Measurements from ENCODE around the gene TRIO. TPM values are rescaled to one million over a fixed set of nuclear protein-coding genes. Genes with fewer than 3 reads are reported as not detected.
"Not testable (repeated sequence)": the region's sequence is repeated elsewhere in the genome, so short reads cannot be mapped to it uniquely, and the experiment has no call there.

TRIO gene
- total RNA-seq, 1 donor from 2014 or later, result 89.8 TPM

DNA sequence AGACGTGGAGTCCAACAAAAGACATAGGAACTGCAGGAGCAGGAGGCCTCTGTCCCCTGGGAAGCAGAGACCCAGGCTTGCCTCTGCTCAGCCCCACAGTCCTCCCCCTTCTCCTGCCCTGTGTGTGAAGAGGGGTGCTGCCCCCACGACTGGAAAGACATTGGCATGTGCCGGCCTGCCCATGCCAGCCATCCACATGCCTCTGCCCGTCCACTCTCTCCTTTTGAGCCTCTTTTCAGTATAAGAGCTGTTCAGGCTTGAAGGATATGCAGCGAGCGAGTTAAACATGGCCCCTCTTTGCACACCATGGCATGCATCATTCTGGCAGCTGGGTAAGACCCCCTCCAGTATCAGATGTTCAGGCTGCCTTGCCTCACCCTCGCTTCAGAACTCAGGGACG is 278.7 kb downstream of the TRIO start:
- no peak for DNase-seq (ENCODE audit: low spot score)

DNA sequence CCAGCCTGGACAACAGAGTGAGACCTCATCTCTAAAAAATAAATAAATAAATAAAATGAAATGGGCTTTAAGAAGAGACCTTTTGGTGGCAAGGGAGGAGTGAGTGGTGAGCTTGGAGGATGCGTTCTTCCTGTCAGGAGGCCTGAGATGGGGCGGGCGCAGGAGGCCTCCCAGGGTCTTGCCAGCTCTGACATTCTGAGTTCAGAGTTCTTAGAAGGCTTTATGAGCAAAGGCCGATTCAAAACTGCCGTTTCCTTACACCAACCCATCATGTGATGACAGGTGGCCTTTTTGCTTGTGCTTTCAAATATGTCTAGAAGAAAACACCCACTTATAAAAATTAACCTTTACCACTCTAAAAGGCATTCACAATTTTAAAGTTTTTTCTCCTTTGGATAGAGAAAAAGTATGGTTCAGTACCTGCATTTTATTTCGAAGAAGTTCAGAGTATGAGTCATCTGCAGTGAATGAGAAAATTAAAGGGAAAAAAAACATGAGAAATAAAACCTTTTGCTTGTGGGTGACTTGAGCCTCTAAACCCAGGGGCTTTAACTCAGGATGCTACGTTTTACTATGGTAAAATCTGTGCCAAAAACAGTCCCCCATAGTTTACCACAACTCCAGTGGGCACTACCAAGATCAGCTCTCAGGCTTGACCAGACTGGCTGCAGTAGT is 281.0 kb downstream of the TRIO start:
- DNase-seq (ENCODE audit: low spot score), result no peak
- intact Hi-C loops (cut with DNase I), result no loop called here

More for the DNA sequence above, 278.7 kb downstream of the TRIO start:
- intact Hi-C loops (cut with DNase I), result no loop called here

DNA sequence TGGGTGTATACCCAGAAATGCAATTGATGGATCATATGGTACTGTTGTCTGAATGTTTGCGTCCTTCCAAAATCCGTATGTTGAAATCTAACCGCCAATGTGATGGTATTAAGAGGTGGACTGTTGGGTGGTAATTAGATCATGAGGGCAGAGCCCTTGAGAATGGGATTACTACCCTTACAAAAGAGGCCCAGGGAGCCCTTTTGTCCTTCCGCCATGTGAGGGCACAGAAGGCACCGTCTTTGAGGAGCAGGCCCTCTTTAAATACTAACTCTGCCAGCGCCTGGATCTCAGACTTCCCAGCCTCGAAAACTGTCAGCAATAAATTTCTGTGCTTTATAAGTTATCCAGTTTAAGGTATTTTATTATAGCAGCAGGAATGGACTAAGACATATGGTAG is 282.4 kb downstream of the TRIO start:
- no peak for DNase-seq (ENCODE audit: low spot score)
- intact Hi-C loops (cut with DNase I), result no loop called here

DNA sequence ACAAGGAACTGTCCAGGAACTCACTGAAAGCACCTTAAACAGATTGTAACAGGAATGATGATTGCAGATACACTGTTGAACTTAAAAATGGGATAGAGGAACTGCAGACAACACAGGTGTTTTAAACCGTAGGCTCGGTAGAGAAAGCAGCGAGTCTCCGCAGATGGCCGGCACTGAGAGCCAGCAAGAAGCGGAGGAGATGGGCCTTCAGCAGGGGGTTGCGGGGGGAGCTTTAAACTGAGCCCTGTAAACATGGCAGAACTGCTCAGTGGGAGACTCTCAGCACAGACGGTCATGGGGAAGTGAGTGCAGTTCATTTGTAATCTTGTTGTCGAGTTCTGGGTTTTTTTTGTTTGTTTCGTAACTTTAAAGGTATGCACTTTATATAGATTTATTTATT is 283.4 kb downstream of the TRIO start:
- intact Hi-C loops (cut with DNase I), result no loop called here
- DNase-seq (ENCODE audit: low spot score), result no peak

DNA sequence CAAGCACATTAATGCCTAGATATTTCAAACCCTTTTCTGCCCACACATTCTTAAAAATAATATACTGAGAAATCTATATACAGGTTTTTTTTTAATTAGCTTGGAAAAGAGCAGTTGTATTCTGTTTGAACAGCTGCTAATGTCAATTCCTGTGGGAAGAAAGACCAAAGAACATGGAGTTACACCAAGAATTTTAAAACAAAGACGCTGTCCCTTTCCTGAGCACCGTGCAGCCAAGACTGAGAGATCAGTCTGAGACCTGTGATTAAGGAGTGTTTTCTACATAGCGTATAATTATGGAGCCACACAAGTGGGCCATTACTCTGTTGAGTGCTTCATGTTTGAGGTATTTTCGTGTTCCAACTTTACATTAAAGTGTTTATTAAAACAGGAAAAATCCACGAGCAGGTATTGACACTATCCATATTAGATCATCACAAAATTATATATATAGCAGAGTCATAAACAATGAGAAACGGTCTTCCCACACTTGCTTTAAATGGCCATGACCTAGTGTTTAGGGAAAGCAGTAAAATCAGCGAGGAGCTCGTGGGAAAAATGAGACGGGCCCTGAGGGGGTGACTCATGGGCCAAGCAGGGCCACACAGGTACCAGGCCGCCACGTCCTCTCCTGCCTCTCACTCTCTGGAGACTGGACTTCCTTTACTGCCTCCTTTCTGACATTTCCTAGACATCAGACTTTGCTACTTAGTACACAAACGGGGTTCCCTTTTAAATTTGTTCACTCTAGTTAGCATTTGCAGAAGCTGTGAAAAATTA is 285.4 kb downstream of the TRIO start:
- no peak for DNase-seq (ENCODE audit: low spot score)
- intact Hi-C loops (cut with DNase I), result no loop called here

DNA sequence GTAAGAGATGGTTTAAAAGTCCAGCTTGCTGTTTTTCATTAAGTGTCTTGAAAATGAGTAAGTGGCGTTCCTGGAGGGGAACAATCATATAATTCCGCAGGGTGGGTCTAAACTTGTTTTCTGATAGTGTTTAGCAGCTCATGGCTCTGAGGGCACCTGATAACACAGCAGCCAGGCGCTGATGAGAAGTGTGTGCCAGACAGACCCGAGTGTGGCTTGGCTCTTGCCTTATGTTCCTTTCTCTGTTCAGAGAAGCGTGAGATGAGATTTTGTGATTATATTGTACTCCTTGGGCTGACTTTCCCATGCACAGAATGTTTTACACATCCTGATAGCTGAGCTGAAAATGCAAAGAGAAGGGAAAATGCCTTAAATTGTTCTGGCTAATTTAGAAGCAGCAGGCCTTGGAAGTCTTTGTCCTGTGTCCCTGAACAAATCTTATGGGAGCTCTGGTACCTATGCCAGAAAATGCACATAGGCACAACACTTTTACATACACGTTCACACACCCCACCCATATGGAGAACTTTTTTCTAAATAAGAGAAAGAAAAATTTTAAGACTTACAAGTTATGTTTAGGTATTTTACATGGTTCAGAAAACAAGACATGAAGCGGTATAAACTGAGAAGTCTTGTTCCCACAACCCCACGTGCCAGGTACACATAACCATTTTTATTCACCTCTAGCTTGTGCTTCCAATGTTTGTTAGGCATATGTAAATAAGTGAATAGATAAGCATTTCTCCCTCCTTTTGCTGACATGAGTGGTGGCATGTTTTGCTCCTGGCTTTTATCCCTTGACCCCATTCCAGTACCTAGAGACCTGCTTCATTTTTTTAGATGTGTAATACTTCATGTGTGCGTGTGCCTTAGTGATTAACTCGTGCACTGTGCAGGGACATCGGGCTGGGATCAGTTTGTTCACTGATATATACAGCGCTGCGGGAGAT is 286.2 kb downstream of the TRIO start:
- intact Hi-C loops (cut with DNase I), result no loop called here
- no peak for DNase-seq (ENCODE audit: low spot score)

DNA sequence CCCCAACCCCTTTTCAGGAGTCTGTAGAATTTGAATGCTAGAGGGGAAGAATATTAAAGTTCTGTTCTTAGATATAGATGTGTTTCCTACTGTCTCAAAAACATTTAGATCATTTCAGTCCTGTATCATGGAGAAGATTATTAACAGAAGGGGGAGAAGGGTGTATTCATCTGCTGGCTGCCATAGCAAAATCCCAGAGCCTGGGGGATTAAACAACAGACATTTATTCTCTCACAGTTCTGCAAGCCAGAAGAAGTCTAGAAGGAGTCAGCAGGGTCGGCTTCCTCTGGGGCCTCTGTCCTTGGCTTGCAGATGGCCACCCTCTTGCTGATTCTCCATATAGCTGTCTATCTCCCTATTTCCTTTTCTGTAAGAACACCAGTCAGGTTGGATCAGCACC is 288.4 kb downstream of the TRIO start:
- intact Hi-C loops (cut with DNase I), result no loop called here
- DNase-seq (ENCODE audit: low spot score), result no peak

DNA sequence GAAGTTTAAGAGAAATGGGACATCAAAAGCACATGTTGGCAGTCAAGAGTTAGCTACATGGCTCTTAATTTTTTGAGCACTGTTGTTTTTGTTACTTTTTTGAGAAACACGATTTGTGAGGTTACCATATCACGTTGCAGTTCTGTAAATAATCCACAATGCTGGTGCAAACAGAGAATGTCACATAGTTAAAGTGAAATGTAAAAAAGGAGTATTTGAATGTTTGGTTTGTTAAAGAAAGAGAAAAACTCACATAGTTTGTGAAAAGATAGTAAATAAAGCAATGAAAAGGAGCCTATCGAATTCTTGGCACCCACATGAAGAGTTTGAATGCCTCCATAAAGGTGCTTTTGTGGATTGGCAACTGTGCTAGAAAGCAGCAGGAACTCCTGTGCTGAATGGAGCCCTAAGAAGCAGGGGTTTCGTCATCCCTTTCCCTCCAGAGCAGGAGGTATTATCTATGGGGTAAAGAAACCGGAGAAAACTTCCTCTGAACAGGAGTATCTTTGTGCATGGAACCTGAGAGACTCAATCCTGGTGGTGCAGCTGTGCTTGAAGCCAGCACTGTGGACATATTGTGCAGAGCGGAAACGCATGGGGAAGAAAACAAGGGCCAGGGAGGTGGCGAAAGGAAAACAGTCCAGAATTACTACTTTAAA is 289.9 kb downstream of the TRIO start:
- DNase-seq (ENCODE audit: low spot score), result no peak
- intact Hi-C loops (cut with DNase I), result no loop called here

DNA sequence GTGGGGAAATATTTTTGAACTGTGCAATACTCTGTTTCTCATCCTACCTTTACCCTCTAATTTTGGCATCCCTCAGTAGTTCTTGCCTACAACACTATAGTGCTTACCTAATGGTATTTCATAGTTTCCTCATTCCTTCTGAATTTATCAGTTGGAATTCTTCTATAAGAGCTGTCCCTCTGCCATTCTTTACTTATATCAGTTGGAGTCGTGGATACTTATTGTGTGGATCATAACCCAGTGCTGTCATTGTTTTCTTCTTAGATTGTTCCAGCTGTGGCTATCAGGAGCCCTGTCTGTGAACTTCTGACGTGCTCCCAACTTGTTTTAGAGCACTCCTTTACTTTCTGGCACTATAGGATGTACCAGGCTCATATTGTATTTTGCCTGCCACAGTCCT is 292.3 kb downstream of the TRIO start:
- DNase-seq (ENCODE audit: low spot score), result no peak
- intact Hi-C loops (cut with DNase I), result no loop called here

DNA sequence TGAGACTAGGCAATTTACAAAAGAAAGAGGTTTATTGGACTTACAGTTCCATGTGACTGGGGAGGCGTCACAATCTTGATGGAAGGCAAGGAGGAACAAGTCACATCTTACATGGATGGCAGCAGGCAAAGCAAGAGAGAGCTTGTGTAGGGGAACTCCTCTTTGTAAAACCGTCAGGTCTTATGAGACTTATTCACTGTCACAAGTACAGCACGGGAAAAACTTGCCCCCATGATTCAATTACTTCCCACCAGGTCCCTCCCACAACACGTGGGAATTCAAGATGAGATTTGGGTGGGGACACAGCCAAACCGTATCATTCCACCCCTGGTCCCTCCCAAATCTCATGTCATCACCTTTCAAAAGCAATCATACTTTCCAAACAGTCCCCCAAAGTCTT is 293.0 kb downstream of the TRIO start:
- DNase-seq (ENCODE audit: low spot score); intact Hi-C loops (cut with DNase I): not testable (repeated sequence)

DNA sequence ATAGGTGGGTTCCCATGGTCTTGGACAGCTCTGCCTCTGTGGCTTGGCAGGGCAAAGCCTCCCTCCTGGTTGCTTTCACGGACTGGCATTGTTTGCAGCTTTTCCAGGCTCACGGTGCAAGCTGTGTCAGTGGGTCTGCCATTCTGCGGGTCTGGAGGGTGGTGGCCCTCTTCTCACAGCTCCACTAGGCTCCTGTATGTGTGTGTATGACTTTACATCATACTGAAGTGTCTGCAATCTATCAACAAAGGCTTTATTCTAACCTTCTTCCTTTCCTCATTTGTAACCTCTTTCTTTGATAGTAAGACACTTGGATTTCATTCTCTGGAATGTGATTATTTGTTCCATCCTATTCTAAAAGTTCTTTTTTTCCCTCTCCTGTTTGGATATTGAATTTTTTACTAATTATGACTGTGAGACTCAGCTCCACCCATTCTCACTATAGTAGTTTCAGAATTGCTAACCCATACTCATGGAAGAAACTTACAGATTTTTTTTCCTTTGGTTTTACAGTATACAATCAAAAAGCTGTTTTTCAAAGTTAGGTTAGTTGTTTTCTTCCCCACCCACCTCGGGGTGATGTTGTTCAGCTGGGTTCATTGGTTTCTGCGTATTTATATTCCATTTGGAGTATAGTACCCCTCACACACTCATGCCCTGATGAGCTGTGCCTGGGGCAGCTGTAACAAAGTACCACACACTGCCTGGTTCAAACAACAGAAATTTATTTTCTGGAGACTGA is 293.8 kb downstream of the TRIO start:
- intact Hi-C loops (cut with DNase I), result no loop called here

DNA sequence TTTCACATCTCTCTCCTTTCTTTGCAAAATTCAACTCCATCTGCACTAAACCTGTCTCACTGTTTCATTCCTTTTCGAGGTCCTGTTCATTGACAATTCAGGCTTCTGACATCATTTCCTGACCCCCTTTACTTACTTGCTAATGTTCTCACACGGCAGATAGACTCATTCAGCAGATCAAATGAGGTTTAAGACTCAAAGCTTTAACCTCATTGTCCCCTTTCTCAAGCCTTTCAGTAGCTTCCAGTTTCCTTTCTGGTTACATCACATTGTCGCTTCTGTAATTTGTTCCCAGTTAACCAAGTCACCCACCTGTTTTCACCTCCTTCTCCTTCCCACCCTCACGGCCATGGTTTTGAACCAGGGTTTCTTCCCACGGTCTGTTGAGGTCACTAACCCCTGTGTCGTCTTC is 295.1 kb downstream of the TRIO start:
- DNase-seq (ENCODE audit: low spot score), result no peak
- intact Hi-C loops (cut with DNase I), result no loop called here

More for the DNA sequence above, 293.8 kb downstream of the TRIO start:
- DNase-seq (ENCODE audit: low spot score), result no peak

DNA sequence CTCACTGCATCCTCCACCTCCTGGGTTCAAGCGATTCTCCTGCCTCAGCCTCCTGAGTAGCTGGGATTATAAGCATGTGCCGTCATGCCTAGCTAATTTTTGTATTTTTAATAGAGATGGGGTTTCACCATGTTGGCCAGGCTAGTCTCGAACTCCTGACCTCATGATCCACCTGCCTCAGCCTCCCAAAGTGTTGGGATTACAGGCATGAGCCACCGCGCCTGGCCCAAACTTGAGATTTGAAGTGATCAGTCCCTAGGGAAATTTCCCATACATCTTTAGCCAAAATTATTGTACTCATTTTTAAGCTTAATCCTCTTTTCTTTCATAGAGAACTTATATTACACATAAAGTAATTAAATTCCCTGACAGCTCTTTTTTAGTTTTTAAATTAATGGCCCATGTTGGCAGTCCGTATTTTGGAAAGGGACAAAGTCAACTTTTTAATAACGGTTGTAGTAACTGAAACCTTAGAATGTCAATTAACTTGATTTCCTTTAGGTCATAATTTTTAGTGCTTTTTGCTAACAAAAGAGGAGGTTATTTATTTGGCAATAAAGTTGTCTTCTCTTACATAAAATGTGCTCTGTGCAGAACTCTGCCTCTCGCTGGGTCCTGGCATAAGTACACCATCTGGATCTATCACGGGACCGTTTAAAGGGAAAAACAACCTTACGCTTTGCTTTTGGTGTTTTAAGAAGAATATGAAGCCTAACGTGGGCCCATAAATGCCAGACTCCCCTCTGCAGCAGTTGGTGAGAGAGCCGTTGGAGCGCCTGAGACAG is 296.1 kb downstream of the TRIO start:
- no peak for DNase-seq (ENCODE audit: low spot score)
- intact Hi-C loops (cut with DNase I), result no loop called here

DNA sequence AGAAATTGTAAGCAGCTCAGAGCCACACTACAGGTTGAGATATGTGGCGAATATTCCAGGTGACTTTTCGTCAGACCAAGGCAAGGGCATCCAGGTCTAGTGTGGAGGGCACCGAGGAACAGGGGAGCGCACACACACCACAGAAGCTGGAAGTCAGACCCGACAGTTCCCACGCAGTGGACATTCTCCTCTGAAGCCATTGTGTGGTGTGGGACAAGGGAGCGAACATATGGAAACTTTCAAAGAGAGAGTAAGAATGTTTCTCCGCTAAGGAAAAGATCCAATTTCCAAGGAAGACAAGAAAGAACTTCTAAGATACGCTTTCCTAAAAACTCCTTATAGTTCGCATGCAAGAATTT is 297.1 kb downstream of the TRIO start:
- no peak for DNase-seq (ENCODE audit: low spot score)
- intact Hi-C loops (cut with DNase I), result loop anchor here (5.0 kb wide), 1 partner anchor 33 kb away; no protein-coding TSS in a partner anchor

DNA sequence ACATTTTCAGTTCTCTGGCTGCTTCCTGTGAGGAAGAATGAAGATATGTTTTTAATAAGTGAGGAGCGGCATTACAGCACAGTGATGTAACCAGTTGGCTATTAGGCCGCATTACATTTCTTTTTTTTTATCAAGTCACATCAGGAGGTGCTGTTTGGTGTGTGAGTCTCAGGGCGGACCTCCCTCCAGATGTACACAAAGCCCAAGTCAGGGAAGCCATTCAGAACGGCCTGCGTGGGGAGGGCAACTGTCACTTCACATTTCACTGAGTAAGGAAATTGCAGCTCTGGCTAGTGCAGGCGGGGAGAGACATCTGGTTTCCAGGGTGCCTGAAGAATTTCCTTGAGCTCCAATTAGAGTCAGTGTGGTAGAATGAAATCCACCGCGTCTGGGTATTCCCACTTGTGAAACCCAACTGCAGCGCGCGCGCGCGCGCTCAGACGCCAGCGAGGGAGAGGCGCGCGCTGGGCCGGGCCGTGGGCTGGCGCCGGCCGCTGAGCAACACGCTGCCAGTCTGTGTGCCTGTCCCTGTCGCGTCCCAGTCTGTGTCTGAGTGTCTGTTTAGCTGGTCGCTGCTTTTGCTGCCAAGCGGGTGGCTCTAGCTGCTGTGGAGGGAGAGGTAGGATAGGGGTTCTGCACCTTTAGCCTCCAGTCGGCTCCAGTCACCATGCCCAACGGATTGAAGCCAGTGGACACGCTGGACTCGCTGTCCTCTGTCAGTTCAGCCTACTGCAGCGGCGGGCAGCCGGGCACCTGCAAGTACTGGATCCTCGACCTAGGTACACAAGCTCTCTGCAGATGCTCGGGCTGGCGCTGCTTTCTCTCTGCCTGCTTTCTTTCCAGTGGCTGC is 297.7 kb downstream of the TRIO start:
- intact Hi-C loops (cut with DNase I), result loop anchor here (5.0 kb wide), 1 partner anchor 34 kb away; no protein-coding TSS in a partner anchor
- no peak for DNase-seq (ENCODE audit: low spot score)

DNA sequence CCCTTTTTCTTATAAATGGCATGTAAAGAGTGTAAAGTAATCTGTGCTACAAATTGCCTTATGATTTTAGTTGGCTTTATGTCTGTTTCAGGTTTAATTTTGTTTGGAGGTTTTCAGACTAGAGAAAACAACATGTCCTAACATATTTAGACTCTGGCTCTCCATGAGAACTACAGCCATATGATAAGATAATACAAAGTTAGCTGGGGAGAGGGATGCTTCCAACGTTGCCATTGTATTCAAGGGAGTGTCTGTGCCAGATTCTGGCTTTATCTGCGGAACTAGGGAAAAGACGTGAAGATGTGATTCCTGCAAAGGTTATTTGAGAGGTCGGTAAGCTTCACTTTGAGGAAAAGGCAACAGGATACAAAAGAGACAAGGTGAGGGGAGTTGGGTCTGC is 298.5 kb downstream of the TRIO start:
- no peak for DNase-seq (ENCODE audit: low spot score)
- intact Hi-C loops (cut with DNase I), result loop anchor here (5.0 kb wide), 1 partner anchor 34 kb away; no protein-coding TSS in a partner anchor

DNA sequence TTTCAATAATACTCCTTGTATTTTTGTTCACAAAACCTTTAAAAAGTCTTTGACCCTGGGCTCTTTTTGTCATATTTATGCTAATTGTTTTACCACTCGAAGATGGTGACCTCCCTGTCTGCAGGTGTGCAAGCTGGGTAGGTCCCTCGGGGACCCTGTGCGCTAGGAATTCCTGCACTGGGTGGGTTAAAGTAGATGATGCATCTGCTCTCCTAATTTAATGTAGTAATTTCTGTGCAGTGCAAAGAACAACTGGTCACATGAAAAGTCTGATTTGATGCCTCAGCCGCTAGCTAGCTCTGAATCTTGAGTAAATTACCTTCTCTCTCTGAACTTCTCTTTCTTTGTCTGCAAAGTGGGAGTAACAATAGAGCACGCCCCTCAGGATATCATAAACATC is 299.4 kb downstream of the TRIO start:
- intact Hi-C loops (cut with DNase I), result loop anchor here (5.0 kb wide), 1 partner anchor 35 kb away; no protein-coding TSS in a partner anchor
- no peak for DNase-seq (ENCODE audit: low spot score)

Data from cardiac septum (tissue), 1 donor.